GM12864 (cell line): ENCODE results near the gene RBKS.

ENCODE experiments used
- DNase-seq: peaks from one replicate; pipeline ENCODE4 v3.0.0-alpha.2; 2011; ENCODE audit warnings: low read depth
- H3K4me3 ChIP-seq: 2 replicates; pipeline ENCODE4 v1.5.1; 2011; ENCODE audit warnings: mild to moderate bottlenecking, low read depth, low read length, control low read depth
- CTCF ChIP-seq: IDR thresholded peaks from 2 replicates; pipeline ENCODE4 v1.5.1; 2011; ENCODE audit warnings: low read depth, mild to moderate bottlenecking, moderate library complexity, low read length, control low read depth, inconsistent platforms; ENCODE audit errors: missing control alignments

RBKS gene

GRCh38 chr2:27847333-27847732 is 42.9 kb downstream of the RBKS start:
- no peak for TF ChIP-seq CTCF
- DNase-seq: no peak
- H3K4me3 ChIP-seq: no peak overlapping the region

GRCh38 chr2:27844821-27845255 is 45.3 kb downstream of the RBKS start:
- no peak overlapping the region for H3K4me3 ChIP-seq
- no peak for TF ChIP-seq CTCF
- DNase-seq: no peak

- DNase-seq: no peak
- no peak for TF ChIP-seq CTCF
- H3K4me3 ChIP-seq: no peak overlapping the region
These were observed 46.2 kb downstream of the RBKS start for GRCh38 chr2:27843992-27844391.

- H3K4me3 ChIP-seq: no peak overlapping the region
- TF ChIP-seq CTCF: no peak
- DNase-seq: no peak
These were observed 47.3 kb downstream of the RBKS start for GRCh38 chr2:27842894-27843293.

- no peak for TF ChIP-seq CTCF
- no peak overlapping the region for H3K4me3 ChIP-seq
- DNase-seq: no peak
These were observed 51.1 kb downstream of the RBKS start for GRCh38 chr2:27839022-27839618.

GRCh38 chr2:27838502-27838901 is 51.7 kb downstream of the RBKS start:
- H3K4me3 ChIP-seq: no peak overlapping the region
- no peak for TF ChIP-seq CTCF
- DNase-seq: no peak

GRCh38 chr2:27833931-27834330 is 56.3 kb downstream of the RBKS start:
- H3K4me3 ChIP-seq: no peak overlapping the region
- TF ChIP-seq CTCF: no peak
- DNase-seq: no peak
